A673 (cell line): Measurements from ENCODE around the gene CDK17.

ENCODE experiments used
- CTCF ChIP-seq: fragments of 300-800, 200-600 bp; sonication (generic); conservative IDR thresholded peaks from 2 replicates; pipeline ENCODE4 v1.5.1; 2017; ENCODE audit warnings: low read depth, mild to moderate bottlenecking, antibody characterized with exemption, low read length, moderate library complexity, mixed read lengths
- EZH2 ChIP-seq: fragments of 200-600 bp; sonication (generic); IDR thresholded peaks from 2 replicates; pipeline ENCODE4 v1.6.1; 2017; ENCODE audit warnings: borderline replicate concordance, low read depth, mild to moderate bottlenecking, mixed read lengths, antibody characterized with exemption, low read length; ENCODE audit not compliant: poor library complexity, severe bottlenecking

- no peak for TF ChIP-seq EZH2
- no peak for TF ChIP-seq CTCF
These were observed 91.4 kb downstream of the CDK17 start for GRCh38 chr12:96308881-96309280.
